Muscle layer of colon (tissue), 2 donors: Measurements from ENCODE around the gene IL22.
"Not testable (repeated sequence)": the region's sequence is repeated elsewhere in the genome, so short reads cannot be mapped to it uniquely, and the experiment has no call there.

Source experiments
- H3K27ac ChIP-seq: one replicate; pipeline ENCODE4 v1.7.0; 2013; ENCODE audit warnings: low read depth, mild to moderate bottlenecking, low read length, moderate library complexity
- H3K27me3 ChIP-seq, 2 donors: one replicate each; pipeline ENCODE4 v1.7.0; 2013; ENCODE audit warnings: low read length in 2 of 2, mild to moderate bottlenecking in 2 of 2; ENCODE audit not compliant: insufficient read depth in 2 of 2, control insufficient read depth in 1 of 2
- H3K36me3 ChIP-seq: one replicate; pipeline ENCODE4 v1.7.0; 2013; ENCODE audit warnings: mild to moderate bottlenecking, low read length; ENCODE audit not compliant: insufficient read depth
- H3K4me1 ChIP-seq: one replicate; pipeline ENCODE4 v1.7.0; 2013; ENCODE audit warnings: mild to moderate bottlenecking, low read length; ENCODE audit not compliant: insufficient read depth
- H3K4me3 ChIP-seq, 2 donors: one replicate each; pipeline ENCODE4 v1.7.0; 2013; ENCODE audit warnings: low read length in 2 of 2, low read depth in 1 of 2, mild to moderate bottlenecking in 1 of 2, moderate library complexity in 1 of 2
- H3K9ac ChIP-seq: one replicate; pipeline ENCODE4 v1.7.0; 2013; ENCODE audit warnings: low read length
- H3K9me3 ChIP-seq: one replicate; pipeline ENCODE4 v1.7.0; 2013; ENCODE audit warnings: mild to moderate bottlenecking, low read length
- donor health status: abdominal sarcoma.
- donor health status: Adenocarcinoma of cecum.

IL22 gene

DNA sequence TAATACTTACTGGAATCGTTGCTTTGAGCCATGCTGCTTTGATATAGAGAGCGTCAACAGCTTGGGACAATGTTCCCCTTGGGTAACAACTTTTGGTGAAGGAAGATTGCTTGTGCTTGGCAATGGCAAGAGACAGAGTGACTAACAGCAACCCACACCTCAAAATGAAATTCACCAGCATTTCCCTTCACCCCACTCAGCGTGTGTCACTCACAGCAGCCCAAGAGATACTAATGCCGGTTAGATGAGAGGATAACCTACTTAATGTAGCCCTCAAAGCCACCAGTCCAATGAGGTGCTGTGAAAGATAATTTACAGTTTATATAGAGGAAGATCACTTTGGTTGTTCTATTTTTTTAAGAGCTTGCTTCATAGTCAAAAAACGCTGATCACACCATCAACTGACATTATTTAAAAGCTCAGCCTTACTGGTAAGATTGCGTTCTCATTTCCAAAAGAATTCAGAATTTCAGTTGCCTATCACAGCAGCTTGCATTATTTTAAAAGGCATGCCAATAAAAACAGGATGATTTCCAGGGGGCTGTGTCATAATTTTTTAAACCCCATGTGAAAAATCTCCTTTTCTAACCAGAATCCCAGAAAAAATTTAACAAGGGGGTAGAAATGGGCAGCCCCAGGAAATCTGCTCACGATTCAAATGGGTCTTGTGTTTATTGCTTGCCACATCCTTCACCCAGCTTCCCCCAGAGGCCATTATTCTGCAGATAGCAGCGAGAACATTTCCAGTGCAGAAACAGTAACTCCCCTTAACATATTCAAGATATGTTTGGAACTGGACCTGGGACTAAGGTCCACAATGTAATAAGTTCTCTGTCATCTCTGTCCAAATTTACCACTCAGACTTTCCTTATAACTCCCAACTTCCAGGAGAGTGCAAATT, 27.6 kb downstream of the IL22 start, which contains the start of gene IL26:
TSS of gene IL26 (minus strand) at position 235 of the 901 bp plus-strand sequence. CDS start at position 181, 54 bp downstream.
- Histone ChIP-seq H3K27me3 (no peaks in the 10 kb centered on the region), H3K9me3 (no peaks in the 10 kb centered on the region), H3K27ac (peak within 1 kb of the TSS; percentile 5), H3K36me3 (no peaks in the 10 kb centered on the region), H3K4me3 (no peak within 1 kb of the TSS), H3K9ac (no peak within 1 kb of the TSS), H3K4me1 (peaks cover 15% of the 10 kb centered on the region)

DNA sequence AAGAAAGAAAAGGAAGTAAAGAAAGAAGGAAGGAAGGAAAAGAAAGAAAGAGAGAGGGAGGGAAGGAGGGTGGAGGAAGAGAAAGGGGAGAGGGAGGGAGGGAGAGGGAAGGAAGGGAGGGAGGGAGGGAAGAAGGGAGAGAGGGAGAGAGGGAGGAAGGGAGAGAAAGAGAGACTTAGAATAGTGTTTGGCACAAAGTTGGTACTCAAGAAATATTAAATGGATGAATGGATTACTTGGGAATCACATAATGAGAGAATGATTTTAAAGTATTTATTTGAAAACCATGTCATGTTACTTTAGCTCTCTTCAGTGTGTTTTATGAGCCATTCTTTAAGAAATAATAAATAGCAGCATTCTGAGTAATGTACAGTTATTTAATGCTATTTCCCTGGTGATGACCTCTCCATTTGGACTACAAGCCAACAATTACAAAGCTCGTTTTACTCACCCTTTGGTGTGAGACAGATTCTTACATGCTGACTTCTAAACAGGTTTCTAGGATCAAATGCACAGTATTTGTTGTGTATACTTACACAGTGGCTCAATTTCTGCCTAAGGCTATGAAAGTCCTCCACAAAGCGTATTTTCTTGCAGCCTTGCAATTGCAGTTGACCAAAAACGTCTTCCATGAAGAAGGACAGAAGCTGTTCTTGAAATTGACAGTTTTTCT, 28.7 kb downstream of the IL22 start:
- no peak overlapping the region for H3K4me3 ChIP-seq
- no peaks in the 10 kb centered on the region for H3K27me3 ChIP-seq
- peak overlapping the region; percentile 5 for H3K27ac ChIP-seq
- peaks cover 15% of the 10 kb centered on the region for H3K4me1 ChIP-seq
- no peaks in the 10 kb centered on the region for H3K36me3 ChIP-seq
- H3K9ac ChIP-seq = no peak overlapping the region
- H3K9me3 ChIP-seq = no peaks in the 10 kb centered on the region

DNA sequence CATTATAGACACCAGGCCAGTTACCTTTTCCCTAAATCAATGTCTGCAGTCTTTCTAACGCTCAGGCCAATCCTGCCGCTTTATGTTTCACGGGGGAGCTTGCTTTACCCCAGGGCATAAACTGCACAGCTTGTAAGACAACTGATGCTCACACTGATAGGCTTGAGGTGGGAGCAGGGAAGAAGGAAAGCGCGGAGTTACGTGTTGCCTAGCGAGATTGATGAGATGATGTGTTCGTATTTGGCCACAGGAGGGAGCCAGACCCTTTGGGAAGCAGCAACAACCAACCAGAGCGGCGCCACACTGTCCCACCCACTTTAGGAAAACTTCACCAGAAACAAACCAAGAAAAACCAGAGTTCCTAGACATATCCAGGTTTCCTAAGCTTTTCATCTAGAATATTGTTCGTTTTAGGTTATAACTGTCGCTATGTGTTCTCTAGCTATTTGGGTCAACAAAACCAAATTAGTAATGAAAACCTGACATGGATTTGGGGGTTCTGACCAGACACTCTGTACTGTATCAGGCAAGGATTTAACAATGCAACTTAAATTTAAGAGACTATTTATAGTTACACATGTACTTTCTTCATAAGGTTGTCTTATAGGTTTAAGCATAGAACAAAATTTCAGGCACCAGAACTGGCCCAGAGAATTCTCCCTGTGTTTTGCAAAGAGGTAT, 30.2 kb downstream of the IL22 start:
- Histone ChIP-seq H3K9me3 (no peaks in the 10 kb centered on the region), H3K9ac (no peak overlapping the region), H3K27ac (no peak overlapping the region), H3K4me1 (peaks cover 15% of the 10 kb centered on the region), H3K4me3 (no peak overlapping the region), H3K27me3 (no peaks in the 10 kb centered on the region), H3K36me3 (no peaks in the 10 kb centered on the region)

DNA sequence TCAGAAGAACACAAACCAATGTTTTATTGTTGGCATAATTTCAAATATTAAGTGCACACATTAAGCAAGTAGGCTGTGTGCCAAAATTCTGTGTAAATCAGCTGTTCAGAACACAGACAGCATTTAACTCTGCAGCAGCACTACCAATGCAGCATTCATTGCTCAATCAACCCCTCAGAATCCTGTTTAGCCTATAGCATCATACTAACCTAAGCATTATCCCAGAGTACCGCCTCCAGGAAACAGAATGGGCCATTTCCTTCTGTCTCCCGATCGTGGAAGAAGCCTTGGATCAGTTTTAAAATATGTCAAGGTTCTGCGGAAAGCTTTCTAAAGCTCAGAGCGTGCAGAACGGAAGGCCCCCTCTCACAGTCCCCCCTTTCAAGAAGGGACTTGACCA, 31.1 kb downstream of the IL22 start:
- no peaks in the 10 kb centered on the region for H3K27me3 ChIP-seq

DNA sequence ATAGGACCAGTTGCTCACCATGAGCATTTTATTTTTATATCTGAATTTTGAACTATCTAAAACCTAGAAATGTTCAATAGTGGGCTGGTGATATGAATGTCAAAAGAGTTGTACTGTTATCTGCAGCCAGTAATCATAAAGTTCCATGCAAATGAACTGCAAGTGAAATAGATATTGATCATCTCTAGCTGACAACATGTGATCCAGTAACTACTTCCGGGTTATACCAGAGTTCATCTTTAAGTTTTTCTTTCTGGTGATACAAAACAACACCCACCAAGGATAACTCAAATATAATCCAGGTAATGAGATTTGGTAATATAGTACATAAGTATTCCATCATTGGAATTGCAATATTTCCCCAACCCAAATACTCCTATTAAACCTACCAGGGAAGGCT, 31.9 kb downstream of the IL22 start:
- H3K27ac ChIP-seq = no peak overlapping the region
- no peak overlapping the region for H3K9ac ChIP-seq
- H3K4me3 ChIP-seq = no peak overlapping the region
- H3K27me3 ChIP-seq = no peaks in the 10 kb centered on the region
- H3K36me3 ChIP-seq = no peaks in the 10 kb centered on the region
- no peaks in the 10 kb centered on the region for H3K9me3 ChIP-seq
- H3K4me1 ChIP-seq = peaks cover 15% of the 10 kb centered on the region

More for the DNA sequence above, 31.1 kb downstream of the IL22 start:
- Histone ChIP-seq H3K9me3 (no peaks in the 10 kb centered on the region), H3K36me3 (no peaks in the 10 kb centered on the region), H3K4me3 (no peak overlapping the region), H3K4me1 (peaks cover 15% of the 10 kb centered on the region), H3K9ac (no peak overlapping the region), H3K27ac (no peak overlapping the region)

DNA sequence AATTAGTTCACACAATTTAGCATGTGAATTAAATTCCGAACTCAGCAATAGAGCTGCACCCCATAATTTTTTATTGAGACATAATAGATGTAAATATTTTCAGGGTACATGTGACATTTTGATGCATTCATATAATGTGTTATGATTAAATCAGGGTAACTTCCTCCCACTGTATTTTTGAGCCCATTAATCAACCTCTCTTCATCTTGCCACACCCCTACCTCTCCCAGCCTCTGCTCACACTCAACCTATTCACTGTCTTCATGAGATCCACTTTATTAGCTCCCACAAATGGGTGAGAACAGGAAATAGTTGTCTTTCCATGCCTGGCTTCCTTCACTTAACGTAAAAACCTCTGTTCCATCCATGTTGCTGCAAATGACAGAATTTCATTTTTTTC, 42.5 kb downstream of the IL22 start:
- Histone ChIP-seq H3K27me3 (no peaks in the 10 kb centered on the region), H3K4me3 (no peak overlapping the region), H3K4me1 (no peaks in the 10 kb centered on the region), H3K9ac (no peak overlapping the region), H3K9me3 (no peaks in the 10 kb centered on the region), H3K36me3 (no peaks in the 10 kb centered on the region), H3K27ac (no peak overlapping the region)

DNA sequence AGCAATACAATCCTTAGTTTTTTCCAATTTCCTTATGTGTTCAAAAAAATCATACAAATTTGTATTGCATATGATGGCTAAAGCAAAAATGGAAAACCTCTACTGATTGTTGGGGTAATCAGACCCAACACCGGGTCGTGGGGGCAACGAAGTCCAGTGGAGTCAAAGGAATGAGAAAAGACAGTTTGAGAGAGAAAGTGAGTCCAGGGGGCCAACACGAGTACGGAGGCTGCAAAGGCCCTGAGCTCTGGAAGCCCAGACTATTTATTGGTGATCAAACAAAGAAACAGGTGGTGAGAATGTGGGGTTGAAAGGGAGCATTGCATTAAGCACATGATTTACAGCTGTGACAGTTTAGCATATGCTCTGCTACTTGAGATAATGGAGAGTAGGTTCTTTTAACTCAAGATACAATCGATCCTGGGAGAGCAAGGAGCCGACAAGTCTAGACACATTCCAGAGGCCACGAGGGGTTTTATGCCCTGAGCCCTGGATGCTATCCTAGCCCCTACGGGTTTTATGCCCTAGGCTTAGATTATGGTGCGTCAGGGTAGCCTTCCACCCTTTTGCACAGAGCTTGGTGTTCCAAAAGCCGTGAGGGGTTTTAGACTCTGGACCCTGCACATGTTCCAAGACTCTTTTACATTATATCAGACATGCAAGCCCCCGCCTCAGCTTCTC, 44.2 kb downstream of the IL22 start:
- H3K9ac ChIP-seq, H3K4me3 ChIP-seq, H3K27me3 ChIP-seq, H3K36me3 ChIP-seq, H3K27ac ChIP-seq, H3K9me3 ChIP-seq, H3K4me1 ChIP-seq: not testable (repeated sequence)

DNA sequence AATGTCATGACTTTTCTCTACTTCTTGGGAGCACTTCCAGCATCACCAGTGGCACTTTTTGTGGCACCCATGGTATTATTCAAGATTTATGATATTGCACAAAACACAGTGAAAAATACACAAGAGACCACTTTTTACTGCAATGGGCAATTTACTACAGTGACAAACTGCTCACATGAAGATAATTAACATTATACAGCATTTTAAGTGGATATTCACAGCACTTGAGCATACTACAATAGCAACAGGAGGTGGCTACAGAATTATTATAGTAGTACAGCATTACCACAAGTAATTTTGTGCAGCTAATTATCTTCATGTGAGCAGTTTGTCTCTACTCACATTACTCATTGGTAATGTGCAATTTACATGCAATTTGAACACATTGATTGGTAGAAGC, 46.1 kb downstream of the IL22 start:
- no peaks in the 10 kb centered on the region for H3K36me3 ChIP-seq
- no peaks in the 10 kb centered on the region for H3K27me3 ChIP-seq
- no peak overlapping the region for H3K27ac ChIP-seq
- no peak overlapping the region for H3K4me3 ChIP-seq
- no peak overlapping the region for H3K9ac ChIP-seq
- H3K9me3 ChIP-seq = no peaks in the 10 kb centered on the region
- H3K4me1 ChIP-seq = no peaks in the 10 kb centered on the region

DNA sequence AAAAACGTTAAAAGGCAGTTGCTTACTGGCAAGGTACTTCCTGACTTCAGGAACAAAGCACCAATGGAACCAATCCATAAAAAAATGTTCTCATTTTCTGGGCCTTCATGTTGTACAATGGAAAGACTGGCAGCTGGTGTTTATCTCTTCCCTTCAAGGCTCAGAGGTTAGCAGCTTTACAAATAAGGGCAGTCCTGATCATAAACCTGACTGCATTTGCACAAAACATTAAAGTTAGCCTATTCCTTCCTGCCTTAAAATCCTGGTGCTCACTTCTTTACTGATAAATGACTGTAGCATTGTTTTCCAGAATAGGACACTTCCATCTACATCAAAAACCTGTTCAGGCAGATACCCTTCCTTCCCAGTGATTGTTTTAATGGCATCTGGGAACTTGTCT, 47.0 kb downstream of the IL22 start:
- Histone ChIP-seq H3K27me3 (no peaks in the 10 kb centered on the region), H3K9ac (no peak overlapping the region), H3K27ac (no peak overlapping the region), H3K36me3 (no peaks in the 10 kb centered on the region), H3K4me1 (no peaks in the 10 kb centered on the region), H3K9me3 (no peaks in the 10 kb centered on the region), H3K4me3 (no peak overlapping the region)

DNA sequence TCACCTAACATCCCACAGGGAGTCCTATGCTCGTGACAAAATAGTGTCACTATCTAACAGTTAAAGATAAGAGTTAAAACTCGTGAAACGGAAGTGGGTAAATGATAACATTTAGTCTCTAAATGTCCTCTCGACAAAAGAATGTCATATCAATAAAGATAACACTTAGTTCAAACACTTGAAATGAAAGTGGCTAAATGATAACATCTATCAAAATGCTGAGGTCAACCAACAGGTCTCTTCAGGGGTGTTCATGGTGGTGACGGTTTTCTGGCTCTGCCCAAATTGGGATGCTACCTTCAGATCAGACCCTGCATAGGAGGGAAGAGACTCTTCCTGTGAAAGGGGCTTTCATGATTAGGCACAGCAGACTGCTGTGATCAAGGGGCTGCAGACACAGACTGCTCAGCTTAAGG, 49.9 kb downstream of the IL22 start:
- no peak overlapping the region for H3K9ac ChIP-seq
- H3K4me1 ChIP-seq = no peaks in the 10 kb centered on the region
- no peak overlapping the region for H3K27ac ChIP-seq
- H3K36me3 ChIP-seq = no peaks in the 10 kb centered on the region
- H3K9me3 ChIP-seq = no peaks in the 10 kb centered on the region
- no peaks in the 10 kb centered on the region for H3K27me3 ChIP-seq
- H3K4me3 ChIP-seq = no peak overlapping the region

DNA sequence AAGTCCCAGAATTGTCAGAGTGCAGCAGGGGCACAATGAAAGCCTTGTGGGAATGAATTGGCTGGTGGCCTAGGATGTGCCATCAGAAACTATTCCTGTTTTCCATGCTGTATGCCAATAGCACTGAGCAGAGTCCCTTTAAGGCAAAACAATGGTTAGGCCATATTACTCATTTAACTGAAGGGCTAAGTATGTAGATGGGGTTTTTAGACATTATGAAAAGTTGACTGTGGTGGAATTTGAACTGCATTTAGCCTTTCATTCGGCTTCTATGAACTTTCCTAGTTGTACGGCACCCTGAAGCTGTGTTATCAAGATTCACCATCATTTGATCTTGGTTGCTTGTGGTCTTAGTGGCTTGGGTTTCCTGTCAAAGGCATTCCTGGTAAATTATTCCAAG, 52.5 kb downstream of the IL22 start:
- no peak overlapping the region for H3K27ac ChIP-seq
- H3K4me1 ChIP-seq = no peaks in the 10 kb centered on the region
- H3K9me3 ChIP-seq = no peaks in the 10 kb centered on the region
- H3K27me3 ChIP-seq = no peaks in the 10 kb centered on the region
- no peaks in the 10 kb centered on the region for H3K36me3 ChIP-seq
- H3K9ac ChIP-seq = no peak overlapping the region
- H3K4me3 ChIP-seq = no peak overlapping the region
